Pancreas (tissue), 10 donors: Measurements from ENCODE around the gene UBE2B. TPM values are rescaled to one million over a fixed set of nuclear protein-coding genes. Genes with fewer than 3 reads are reported as not detected.
A peak's percentile ranks its signal among the peaks of the same experiment; 100 is the strongest.
"Not testable (repeated sequence)": the region's sequence is repeated elsewhere in the genome, so short reads cannot be mapped to it uniquely, and the experiment has no call there.

ENCODE experiments used
- ATAC-seq, 4 donors: fragments of 200-7000 bp; cut with Tn5 transposase; one replicate each; pipeline versions ENCODE4 v1.8.0 to v1.9.1; 2020; ENCODE audit warnings: mild to moderate bottlenecking in 4 of 4, moderate library complexity in 4 of 4
- DNase-seq, 6 donors: peaks; one replicate each; pipeline ENCODE4 v3.0.0-alpha.2; 2020
- FAIRE-seq: peaks from 2 replicates; lab custom pipeline; 2012; peaks lifted over from hg19 to GRCh38; lab: Jason Lieb, UNC
- H3K27ac ChIP-seq, 4 donors: fragments of 200-600 bp; sonication (generic); 1 replicate in 3 of 4; 2 replicates in 1 of 4; pipeline versions ENCODE4 v1.5.0 to v1.8.0; 2020
- H3K27me3 ChIP-seq, 4 donors: fragments of 200-600 bp; one replicate each; pipeline ENCODE4 v1.8.0; 2021
- H3K36me3 ChIP-seq, 3 donors: fragments of 200-600 bp; sonication (generic) in 1 of 3; one replicate each; pipeline versions ENCODE4 v1.5.0 to v1.8.0; 2020 to 2021
- H3K4me1 ChIP-seq, 3 donors: fragments of 200-600 bp; one replicate each; pipeline ENCODE4 v1.8.0; 2021
- H3K4me3 ChIP-seq, 4 donors: fragments of 200-600 bp; sonication (generic) in 2 of 4; one replicate each; pipeline versions ENCODE4 v1.5.0 to v1.8.0; 2020 to 2021
- H3K9me3 ChIP-seq, 4 donors: fragments of 200-600 bp; one replicate each; pipeline ENCODE4 v1.8.0; 2021
- CTCF ChIP-seq, 4 donors: fragments of 200-600 bp; sonication (generic) in 3 of 4; IDR thresholded peaks; one replicate each; pipeline versions ENCODE4 v1.5.0 to v1.8.0; 2021; ENCODE audit warnings: antibody characterized with exemption in 4 of 4
- WGBS, 2 donors: extraction: QIAGEN DNeasy Blood & Tissue Kit; methylation state at CpG; one replicate each; pipeline ENCODE4 v1.1.7; 2013; 5-methylcytosine and 5-hydroxymethylcytosine counted together
- intact Hi-C, 3 donors: fragments of 100-400 bp; cut with DNase I; formaldehyde crosslinking; loops; one replicate each; pipeline versions ENCODE4 v1.11.1 to v1.14.2; 2022
- polyA plus RNA-seq, 2 donors: library from polyadenylated mRNA; stranded (reverse); fragments of 200-250 nt; gene quantifications; one replicate each; pipeline ENCODE4 v1.2.3, GENCODE V29; 2013
- total RNA-seq, 6 donors: library from RNA; stranded (reverse); fragmentation: NEBNext Ultra II Directional in 4 of 6; extraction: Animal tissue kit (Norgen Biotek cat#: 25700) in 4 of 6; gene quantifications; one replicate each; pipeline versions ENCODE4 v1.2.1 to v1.2.4, GENCODE V29; 2021 to 2023
- donor health status: healthy with polysubstance abuse.
- donor health status: DM: no; HTN: no; CAD: no; lungs with moderate emphysema.
- donor health status: DM: no; HTN: no; CAD: no.
- donor health status: control.
- donor health status: control.
- donor health status: Bipolar disorder and iron deficiency.
- donor health status: DM: yes; HTN: yes; CAD: no.
- donor health status: DM: no; HTN: no; CAD: no.
- donor health status: DM: no; HTN: no; CAD: no.
- donor health status: DM: yes; HTN: yes; CAD: no.

UBE2B gene
- total and polyA plus RNA-seq, 8 donors: 41.5 to 72.1 (median 47.5) TPM

GRCh38 chr5:134371834-134372340 lies 518 bp downstream of the UBE2B start:
- 0 to 1% methylated on average over 26 to 29 of the region's 29 CpGs for WGBS, 2 donors
- Histone ChIP-seq H3K4me3 (peak overlapping the region; percentile 74 to 91 (median 84)), H3K9me3 (no peaks in the 10 kb centered on the region), H3K36me3 (peaks cover 0 to 5% (median 0%) of the 10 kb centered on the region in 3 donors), H3K27me3 (no peaks in the 10 kb centered on the region), H3K4me1 (peaks cover 11 to 18% (median 13%) of the 10 kb centered on the region in 3 donors), H3K27ac (peak overlapping the region; percentile 94 to 100 (median 99))
- FAIRE-seq (no peak), ATAC-seq (peak; percentile 37 to 65 (median 57)), DNase-seq (peak; percentile 70 to 88 (median 74))
- intact Hi-C loops: no loop called here
- no peak for TF ChIP-seq CTCF (IDR thresholded peaks at IDR 0.05)

- FAIRE-seq, DNase-seq, H3K27me3 ChIP-seq, ATAC-seq, intact Hi-C loops, H3K9me3 ChIP-seq: not testable (repeated sequence)
- peaks cover 0 to 14% (median 0%) of the 10 kb centered on the region in 3 donors for H3K36me3 ChIP-seq
- WGBS, 2 donors: 83 to 89% methylated on average over 4 to 5 of the region's 5 CpGs
- H3K4me1 ChIP-seq: peaks cover 11 to 18% (median 13%) of the 10 kb centered on the region in 3 donors
- H3K27ac ChIP-seq: peak overlapping the region in 1 of 4 donors; percentile 99
- H3K4me3 ChIP-seq: peak overlapping the region in 2 of 4 donors; percentile 74 to 91
Observed at GRCh38 chr5:134373633-134374032, 2.3 kb downstream of the UBE2B start.

GRCh38 chr5:134374232-134374631 lies 2.9 kb downstream of the UBE2B start:
- FAIRE-seq (no peak), DNase-seq (no peak)
- H3K4me3 ChIP-seq: no peak overlapping the region

GRCh38 chr5:134380346-134380745 lies 9.0 kb downstream of the UBE2B start:
- DNase-seq (no peak), FAIRE-seq (no peak), ATAC-seq (no peak)
- intact Hi-C loops: loop anchor here in 1 of 3 donors (10.0 kb wide), 1 partner anchor 194 kb away; no protein-coding TSS in a partner anchor
- peaks cover 0 to 62% (median 24%) of the 10 kb centered on the region in 3 donors for H3K36me3 ChIP-seq
- no peak overlapping the region for H3K27ac ChIP-seq
- no peak overlapping the region for H3K4me3 ChIP-seq
- no peaks in the 10 kb centered on the region for H3K9me3 ChIP-seq
- H3K27me3 ChIP-seq: no peaks in the 10 kb centered on the region
- 86 to 88% methylated on average over 5 of the region's 5 CpGs for WGBS, 2 donors
- H3K4me1 ChIP-seq: no peaks in the 10 kb centered on the region
- TF ChIP-seq CTCF (IDR thresholded peaks at IDR 0.05): no peak

More at GRCh38 chr5:134374232-134374631, 2.9 kb downstream of the UBE2B start:
- no peak for ATAC-seq
- 52 to 54% methylated on average over 3 of the region's 3 CpGs for WGBS, 2 donors
- Histone ChIP-seq H3K36me3 (peaks cover 0 to 17% (median 0%) of the 10 kb centered on the region in 3 donors), H3K27me3 (no peaks in the 10 kb centered on the region), H3K9me3 (no peaks in the 10 kb centered on the region), H3K4me1 (peaks cover 11 to 18% (median 13%) of the 10 kb centered on the region in 3 donors), H3K27ac (no peak overlapping the region)
- no peak for TF ChIP-seq CTCF (IDR thresholded peaks at IDR 0.05)
- intact Hi-C loops: no loop called here

- H3K4me3 ChIP-seq, FAIRE-seq, DNase-seq, H3K27me3 ChIP-seq, ATAC-seq, H3K4me1 ChIP-seq, H3K27ac ChIP-seq, H3K9me3 ChIP-seq: not testable (repeated sequence)
- peaks cover 0 to 68% (median 30%) of the 10 kb centered on the region in 3 donors for H3K36me3 ChIP-seq
- intact Hi-C loops: loop anchor here in 1 of 3 donors (10.0 kb wide), 1 partner anchor 193 kb away; no protein-coding TSS in a partner anchor
- WGBS, 2 donors: 95 to 100% methylated on average over 2 of the region's 2 CpGs
Observed at GRCh38 chr5:134382204-134382603, 10.8 kb downstream of the UBE2B start.
